NCI-H1092 treated with DMSO at 0.1 percent for 48 hours (cell line): ENCODE results near the gene ARMH3.
"Not testable (repeated sequence)": the region's sequence is repeated elsewhere in the genome, so short reads cannot be mapped to it uniquely, and the experiment has no call there.

Experiments
- DNase-seq: peaks from one replicate; lab custom pipeline; 2025; lab: John Stamatoyannopoulos, UW

The ARMH3 gene

DNA sequence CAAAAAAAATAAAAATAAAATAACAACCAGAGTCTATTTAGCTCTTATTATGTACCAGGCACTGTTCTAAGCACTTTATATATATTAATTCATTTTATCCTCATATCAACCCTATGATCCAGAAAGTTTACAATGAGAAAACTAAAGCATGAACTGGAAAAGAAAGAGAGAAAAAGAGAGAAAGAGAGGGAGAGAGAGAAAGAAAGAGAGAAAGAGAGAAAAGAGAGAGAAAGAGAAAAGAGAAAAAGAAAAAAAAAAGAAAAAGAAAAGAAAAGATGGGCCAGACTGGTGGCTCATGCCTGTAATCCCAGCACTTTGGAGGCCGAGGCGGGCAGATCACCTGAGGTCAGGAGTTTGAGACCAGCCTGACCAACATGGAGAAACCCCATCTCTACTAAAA is 9.9 kb downstream of the ARMH3 start:
- DNase-seq = no peak

DNA sequence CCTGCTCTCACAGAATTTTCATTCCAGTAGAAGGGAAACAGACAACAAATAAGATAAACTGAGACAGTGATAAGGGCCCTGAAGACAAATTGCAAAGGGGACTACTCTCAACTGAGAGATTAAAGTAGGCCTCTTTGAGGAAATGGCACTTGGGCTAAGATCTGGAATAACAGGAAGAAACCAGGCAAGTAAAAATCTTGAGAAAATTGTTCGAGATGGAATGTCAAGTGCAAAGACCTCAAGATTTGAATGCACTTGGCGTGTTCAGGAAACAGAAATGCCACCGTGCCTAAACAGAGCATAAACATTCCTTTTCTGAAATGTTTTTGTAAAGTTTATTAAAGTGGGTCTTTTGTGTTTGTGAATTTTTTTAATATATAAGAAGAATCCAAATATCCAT is 10.7 kb downstream of the ARMH3 start:
- DNase-seq = no peak

DNA sequence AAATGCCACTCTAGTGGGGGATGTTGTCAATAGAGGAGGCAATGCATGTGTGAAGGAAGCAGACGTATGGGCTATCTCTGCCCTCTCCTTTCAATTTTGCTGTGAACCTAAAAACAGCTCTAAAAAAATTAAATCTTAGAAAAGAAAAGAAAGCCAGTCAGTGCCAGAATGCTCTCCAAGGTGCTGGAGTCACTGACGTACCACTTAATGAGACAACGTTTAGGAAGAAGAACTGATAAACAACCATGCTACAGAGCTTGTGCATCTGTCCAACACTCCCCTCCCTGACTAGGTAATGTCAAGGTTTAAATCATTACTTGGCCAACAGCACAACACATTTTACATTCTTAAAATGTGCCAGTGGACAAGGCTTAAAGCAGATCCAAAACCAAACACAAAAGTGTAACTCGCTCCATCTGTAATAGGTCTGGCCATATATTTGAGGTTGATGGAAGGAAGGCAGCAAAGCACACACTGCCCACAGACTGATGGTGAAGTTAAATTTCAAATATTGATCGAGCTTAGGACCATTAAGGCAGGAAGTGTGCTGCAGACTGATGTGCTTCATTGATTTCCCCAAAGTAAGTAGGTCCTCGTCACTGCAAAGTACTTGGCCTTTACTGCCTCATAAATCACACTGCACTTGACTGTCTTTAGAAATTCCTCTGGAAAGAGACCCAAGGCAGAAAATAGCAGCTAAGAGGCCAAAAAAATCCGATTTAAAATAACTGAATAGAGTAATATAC is 15.5 kb downstream of the ARMH3 start:
- DNase-seq = no peak

DNA sequence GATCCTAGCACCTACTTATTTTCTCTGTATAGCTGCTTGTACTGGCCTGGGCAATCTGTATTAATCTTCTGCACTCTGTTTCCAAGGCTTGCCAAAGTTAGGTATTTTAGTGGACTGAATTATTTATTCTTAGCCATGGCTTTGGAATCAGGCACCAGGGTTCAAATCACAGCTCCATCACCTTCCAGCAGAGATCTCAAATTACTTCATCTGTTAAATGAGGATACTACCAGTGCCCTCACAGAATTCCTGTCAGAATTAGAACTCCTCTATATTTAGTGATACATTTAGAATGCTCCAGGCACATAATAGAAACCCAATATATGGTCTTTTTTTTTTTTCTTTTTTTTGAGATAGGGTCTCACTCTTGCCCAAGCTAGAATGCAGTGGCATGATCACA is 17.6 kb downstream of the ARMH3 start:
- DNase-seq = no peak

DNA sequence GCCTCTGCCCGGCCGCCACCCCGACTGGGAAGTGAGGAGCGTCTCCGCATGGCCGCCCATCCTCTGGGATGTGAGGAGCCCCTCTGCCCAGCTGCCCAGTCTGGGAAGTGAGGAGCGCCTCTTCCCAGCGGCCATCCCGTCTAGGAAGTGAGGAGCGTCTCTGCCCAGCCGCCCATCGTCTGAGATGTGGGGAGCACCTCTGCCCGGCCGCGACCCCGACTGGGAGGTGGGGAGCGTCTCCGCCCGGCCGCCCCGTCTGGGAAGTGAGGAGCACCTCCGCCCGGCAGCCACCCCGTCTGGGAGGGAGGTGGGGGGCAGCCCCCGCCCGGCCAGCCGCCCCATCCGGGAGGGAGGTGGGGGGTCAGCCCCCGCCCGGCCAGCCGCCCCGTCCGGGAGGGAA is 20.2 kb downstream of the ARMH3 start:
- DNase-seq = not testable (repeated sequence)

DNA sequence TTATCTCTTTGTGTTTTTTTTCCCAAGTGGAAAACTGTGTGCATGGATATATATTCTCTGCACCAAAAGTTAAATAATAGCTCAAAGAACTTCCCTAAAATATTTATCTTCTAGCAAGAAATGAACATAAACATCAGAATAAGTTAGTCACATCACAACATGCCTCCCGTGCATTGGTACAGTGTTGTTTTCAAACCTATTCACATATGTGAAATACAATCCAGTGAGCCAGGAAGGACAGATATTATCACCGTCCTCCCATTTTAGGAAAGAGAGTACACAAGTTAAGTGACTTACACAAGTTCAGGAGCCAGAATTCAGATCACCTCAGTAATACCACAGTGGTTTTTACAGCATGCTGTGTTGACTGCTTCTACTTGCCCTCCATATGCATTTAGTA is 22.2 kb downstream of the ARMH3 start:
- no peak for DNase-seq

DNA sequence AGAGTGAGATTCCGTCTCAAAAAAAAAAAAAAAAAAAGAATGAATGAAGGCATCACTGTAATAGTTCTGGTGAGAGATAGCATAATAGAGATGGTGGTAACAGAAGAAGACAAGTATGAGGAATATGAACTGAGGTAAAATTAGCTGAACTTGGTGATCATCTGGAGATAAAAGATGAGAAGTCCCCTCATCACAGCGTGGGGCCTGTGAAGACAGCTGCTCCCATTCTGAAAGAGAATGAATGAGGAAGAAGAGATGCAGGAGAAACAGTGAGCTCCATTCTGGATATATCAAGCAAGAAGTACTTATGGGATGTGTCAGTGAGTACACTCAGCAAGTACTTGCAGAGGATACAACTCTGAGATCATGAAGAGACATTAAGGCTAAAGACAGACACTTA is 28.7 kb downstream of the ARMH3 start:
- no peak for DNase-seq

DNA sequence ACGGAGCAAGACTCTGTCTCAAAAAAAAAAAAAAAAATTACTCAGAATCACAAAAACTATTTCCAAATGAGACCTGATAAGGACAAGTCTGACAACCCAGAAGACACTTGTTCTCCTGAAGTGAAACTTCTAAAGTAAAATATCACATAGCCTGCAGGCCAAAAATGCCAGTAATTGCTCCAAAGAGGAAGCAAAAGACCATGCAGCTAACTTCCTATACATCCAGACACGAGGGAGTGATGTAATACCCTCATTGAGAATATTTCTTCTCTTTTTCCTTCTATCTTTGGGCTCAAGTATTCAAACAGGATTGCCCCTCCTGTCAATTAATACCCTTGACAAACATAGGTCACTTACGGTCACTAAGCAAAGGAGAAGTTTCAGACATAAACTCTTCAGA is 31.2 kb downstream of the ARMH3 start:
- no peak for DNase-seq

DNA sequence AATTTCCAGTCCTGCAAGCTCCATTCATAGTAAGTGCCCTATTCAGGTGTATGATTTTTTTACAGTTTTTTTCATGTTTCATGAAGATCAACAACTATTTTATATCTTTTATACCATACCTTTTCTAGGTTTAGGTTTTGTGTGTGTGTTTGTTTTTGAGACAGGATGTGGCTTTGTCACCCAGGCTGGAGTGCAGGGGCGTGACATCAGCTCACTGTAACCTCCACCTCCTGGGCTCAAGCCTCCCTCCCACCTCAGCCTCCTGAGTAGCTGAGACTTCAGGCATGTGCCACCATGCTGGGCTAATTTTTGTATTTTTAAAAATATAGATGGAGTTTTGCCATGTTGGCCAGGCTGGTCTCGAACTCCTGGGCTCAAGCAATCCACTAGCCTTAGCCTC is 35.0 kb downstream of the ARMH3 start:
- no peak for DNase-seq

DNA sequence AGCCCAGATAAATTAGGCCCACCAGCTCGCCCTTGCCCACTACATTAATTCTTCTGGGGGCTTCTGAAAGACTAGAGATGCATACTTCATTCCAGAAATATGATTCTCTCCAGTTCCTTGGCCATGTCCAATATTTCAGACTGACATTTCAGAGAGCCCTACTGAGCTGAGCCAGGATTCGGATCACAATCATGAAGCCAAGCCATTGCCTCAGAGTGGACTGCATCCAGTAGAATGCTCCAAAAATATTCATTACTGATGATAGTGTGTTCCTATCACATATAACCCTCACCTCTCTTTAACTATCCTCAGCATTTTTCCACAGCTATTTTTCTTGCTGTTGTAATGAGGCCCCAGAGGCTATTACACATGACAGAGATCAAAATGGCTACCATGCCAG is 38.7 kb downstream of the ARMH3 start:
- no peak for DNase-seq

DNA sequence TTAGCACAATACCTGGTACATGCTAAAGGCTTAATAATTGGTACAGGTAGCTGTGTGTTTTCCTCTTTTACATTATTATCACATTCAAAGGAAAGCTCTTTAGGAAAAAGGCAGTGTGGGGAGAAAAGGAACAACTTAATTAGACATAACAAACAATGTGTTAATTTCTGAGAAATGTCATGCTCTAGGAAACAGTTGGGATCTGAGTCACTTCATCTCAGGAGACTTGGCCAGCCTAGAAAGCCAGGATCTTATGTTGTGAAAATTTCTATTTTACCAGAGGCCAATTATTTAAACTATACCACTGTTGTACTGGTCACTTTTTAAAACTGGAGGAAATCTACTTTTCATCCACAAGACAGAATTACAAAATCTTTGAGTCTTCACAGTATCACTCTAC is 39.6 kb downstream of the ARMH3 start:
- no peak for DNase-seq

DNA sequence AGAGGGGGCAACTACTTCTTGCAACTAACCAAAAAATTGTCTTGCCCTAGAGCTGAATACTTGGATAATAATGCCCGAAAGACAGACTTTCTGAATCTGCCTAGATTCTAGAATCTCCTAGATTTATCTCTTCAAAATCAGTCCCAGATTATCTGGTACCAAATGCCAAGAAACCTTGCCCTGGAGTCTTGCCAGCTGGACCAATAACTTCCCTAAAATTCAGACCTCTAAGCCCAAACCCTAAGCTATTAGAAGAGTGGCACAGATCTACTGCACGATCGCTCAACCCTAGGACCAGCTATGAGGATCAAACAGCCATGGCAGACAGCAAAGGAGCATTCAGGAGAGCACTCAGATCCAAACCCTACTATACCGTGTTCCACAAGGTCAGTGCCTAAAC is 45.0 kb downstream of the ARMH3 start:
- no peak for DNase-seq

DNA sequence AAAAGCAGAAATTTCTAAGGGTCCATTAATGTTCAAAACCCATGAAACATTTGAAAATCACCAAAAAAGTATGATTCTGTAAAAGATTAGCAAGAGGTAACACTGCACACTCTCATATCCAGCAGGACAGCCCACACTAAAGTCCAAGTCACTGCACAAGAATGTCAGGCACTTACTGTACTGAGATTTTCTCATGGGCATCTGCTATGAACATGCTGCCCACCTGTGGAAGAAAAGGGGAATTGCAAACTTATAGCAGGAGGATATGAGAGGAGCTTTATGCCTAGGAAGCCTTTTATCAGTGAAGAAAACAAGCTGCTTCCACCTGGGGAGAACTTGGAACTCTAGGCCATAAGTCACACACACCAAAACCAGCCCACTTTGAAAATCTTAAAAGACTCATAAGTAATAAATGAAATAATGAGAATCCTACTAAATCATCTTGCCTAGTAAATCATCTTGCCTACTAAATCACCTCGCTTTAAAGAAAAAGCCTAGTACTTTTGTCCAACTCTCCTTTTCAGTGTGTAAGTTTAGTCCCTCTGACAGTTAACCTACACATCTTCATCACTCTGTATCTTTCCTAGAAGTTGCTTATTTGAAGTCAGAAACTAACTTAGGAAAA is 46.1 kb downstream of the ARMH3 start:
- peak; percentile 57 for DNase-seq

DNA sequence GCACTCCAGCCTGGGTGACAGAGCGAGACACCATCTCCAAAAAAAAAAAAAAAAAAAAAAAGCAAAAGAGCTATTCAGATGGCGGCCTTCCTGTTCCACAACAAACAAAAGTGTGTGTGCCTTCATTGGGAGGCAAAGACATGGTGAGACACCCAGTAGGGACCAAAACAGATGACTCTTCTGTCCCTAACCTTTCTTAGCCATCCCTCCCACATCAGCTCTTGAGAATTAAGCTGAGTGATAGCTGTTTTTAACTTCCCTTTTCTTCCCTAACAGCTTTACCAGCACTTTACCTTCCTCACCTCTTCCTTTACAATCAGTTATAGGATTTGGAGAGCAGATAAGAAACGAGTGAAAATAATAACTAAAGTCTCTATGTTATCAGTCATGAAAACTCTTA is 48.2 kb downstream of the ARMH3 start:
- no peak for DNase-seq

DNA sequence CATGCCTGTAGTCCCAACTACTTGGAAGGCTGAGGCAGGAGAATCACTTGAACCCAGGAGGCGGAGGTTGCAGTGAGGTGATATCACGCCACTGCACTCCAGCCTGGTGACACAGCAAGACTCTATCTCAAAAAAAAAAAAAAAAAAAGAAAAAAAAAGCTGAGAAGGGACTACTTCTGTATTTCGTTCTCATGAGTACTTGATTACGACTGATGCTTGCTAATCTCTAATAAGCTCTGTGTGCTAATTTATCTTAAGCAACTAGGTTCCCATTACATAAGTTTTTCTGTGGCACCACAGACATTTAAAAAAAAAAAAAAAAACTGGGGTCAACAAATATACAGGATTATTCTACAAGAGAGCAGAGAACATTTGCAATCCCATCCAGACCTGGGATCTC is 48.9 kb downstream of the ARMH3 start:
- not testable (repeated sequence) for DNase-seq

DNA sequence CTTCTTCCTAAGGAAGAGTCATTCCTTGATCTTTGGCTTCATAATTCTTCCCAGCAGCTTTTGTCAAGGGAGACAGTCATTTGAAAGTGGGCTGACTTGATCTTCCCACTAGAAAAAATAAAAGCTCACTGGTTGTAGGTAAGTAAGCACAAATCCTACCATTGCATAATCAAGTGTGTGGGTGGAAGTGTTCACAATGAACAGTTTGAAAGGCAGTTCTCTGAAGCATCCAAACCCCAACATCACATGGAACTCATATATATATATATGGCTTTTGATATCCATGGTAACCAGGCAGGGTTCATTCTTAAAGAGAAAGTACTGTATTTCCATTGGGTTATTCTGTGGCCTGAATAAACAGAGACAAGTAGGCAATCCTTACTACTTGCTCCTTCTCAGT is 51.6 kb downstream of the ARMH3 start:
- no peak for DNase-seq

DNA sequence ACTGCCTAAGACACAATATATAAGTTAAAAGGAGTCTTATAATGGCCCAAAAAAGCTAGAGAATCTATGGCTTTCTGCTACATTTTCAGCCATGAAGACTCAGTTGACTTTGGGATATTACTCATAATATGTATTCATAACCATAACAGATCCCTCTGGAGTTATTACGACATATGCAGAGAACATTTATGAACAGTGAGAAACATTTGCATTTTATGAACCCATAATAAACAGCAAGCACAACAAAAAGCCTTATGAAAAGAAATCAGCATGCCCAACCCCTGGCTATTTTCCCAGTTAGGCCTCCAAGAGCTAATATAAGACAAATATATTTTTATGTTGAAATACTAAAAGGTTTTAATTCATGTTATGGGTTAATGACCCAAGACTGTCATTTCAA is 52.4 kb downstream of the ARMH3 start:
- no peak for DNase-seq

DNA sequence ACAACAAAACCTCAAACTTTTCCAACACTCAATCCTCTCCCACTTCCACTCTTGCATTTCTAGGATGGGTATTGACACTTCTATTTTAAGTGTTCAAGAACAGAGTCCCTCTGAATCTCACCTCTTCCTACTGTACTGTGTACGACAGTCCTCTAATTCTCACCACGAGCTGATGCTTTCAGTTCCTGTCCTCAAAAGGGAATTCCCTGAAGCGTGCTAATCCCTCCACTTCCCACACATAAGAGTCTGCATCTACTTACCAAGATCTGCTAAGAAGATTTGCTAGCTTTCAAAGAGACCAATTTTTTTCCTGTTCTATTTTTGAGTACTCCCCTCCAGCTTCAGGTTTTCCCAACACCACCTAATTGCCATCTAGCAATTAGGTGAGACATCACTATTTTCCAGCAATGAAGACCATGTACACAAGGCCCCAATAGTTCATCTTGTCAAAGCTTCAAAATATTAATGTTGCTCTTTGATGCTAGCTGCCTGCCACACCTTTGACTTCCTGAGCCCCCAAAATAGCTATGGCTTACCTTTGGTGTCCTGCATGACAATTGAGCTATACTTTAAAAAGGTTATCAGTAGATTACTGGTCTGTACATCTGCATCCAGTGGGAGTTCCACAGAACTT is 54.4 kb downstream of the ARMH3 start:
- no peak for DNase-seq

DNA sequence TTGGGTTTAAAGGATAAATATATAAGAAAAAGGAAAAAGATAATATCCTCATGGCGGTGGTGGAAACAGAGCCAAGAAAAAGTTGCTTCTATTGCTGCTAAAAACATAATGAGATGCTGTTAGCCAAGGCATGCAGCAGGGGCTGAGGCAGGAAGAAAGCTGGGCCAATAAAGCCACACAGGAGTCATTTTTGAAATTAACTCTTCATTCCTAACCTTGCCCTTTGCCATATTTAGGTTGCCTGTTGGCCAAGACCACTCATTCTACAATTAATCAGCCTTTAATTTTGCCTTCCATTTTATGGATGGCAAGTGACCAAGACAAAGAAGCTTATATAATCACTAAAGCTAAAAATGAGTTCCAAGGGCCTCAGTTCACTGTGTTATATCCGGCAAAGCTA is 58.2 kb downstream of the ARMH3 start:
- no peak for DNase-seq

DNA sequence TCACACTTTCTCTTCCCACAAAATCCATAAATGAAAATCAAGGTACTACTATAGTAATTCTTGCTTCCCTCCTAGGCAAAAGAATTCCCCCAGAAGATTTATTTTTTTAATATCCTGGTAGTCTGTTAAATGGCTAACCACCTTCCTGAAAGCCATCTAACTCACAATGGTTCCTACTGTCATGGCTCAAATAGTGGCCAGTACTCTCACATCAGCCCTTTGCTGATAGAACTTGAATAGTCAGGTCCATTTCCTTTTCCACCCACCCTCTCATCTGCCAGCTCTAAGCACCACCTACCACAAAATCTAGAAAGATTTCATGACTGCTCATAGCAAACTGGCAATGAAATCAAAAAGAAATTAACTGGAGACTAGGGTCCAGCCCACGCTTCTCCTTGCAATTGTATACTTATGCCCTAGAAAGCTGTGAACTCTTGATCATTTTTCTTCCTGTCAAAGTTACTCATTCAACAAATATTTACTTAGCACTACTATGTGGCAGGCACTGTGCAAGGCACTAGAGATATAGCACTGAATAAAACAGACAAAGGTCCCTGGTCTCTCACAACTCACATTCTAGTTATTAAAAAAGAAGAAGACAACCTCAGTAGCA is 60.4 kb downstream of the ARMH3 start:
- DNase-seq = no peak

DNA sequence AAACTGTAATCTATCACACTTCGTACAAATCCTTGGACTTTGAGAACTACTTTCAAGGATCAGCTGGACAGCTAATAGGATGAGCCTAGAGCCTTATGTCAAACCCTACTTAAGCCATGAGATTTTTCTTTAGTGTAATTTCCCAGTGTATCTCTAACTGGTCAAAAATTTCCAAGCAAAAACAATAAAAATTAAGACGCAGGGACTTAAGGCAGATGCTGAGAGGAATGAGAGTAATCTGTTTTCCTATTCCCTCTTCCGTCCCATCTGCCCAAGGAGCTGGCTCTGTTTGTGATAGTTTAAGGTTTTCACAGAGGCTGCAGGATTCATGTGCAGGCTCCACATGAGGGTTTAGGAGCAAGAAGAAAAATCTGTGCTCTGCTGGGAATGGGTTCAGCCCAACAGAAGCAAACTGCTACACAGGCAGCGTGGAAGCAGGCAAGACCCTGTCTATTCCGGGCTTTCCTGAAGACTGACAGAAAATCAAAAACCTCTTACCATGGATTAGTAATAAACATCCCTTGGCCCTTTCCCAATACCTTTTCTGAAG is 62.2 kb downstream of the ARMH3 start:
- no peak for DNase-seq

DNA sequence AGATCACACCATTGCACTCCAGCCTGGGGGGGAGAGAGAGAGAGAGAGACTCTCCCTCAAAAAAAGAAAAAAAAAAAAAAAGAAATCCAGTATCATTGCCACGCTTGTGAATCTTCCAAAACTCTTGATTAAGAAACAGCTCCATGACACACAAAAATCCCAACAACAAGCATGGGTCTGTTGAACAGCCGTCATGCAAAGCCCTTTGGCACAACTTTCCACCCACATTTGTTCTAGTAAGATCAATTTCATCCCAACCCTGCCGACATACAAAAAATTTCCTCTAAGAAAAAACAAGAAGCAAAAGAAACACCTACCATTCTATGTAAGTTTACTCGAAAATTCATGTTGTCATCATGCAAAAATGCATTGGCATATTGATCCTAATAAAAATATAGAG is 62.8 kb downstream of the ARMH3 start:
- DNase-seq = no peak

DNA sequence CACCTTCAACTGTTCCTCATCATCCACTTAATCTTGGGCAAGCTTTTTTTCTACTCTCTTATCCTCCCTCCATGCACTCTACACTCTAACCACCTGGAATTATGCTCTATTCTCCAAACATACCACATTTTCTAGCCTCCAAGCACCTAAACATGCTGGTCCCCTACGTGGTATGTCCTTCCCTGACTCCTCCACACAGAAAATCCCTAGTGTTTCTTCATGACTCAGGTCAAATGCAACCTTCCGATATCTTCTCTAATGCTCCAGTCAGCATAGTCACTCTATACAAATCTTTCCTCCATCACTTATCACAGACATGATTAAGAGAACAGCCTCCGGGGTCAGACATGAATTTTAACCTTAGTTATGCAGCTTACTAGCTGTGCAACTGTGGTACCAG is 68.8 kb downstream of the ARMH3 start:
- no peak for DNase-seq
